HTERT RPE-1 (cell line): ENCODE measurements around the gene SERPINA12.
"Not testable (repeated sequence)": the region's sequence is repeated elsewhere in the genome, so short reads cannot be mapped to it uniquely, and the experiment has no call there.

Experiments used
- in situ Hi-C: fragments of 300-500 bp; cut with MboI; formaldehyde crosslinking; loops from 4 replicates; pipeline ENCODE4 v1.14.3; 2020; ENCODE audit warnings: low sequenced_read_pairs

The SERPINA12 gene

GRCh38 chr14:94494085-94494484, 15.2 kb downstream of the SERPINA12 start:
- in situ Hi-C loops = no loop called here

GRCh38 chr14:94491511-94491910, 17.8 kb downstream of the SERPINA12 start:
- in situ Hi-C loops = no loop called here

GRCh38 chr14:94489336-94489735, 19.9 kb downstream of the SERPINA12 start:
- in situ Hi-C loops = no loop called here

GRCh38 chr14:94486883-94487282, 22.4 kb downstream of the SERPINA12 start:
- in situ Hi-C loops = no loop called here

GRCh38 chr14:94485944-94486841, 23.1 kb downstream of the SERPINA12 start:
- in situ Hi-C loops = no loop called here

GRCh38 chr14:94484481-94484880, 24.8 kb downstream of the SERPINA12 start:
- in situ Hi-C loops = no loop called here

- in situ Hi-C loops = no loop called here
Observed at GRCh38 chr14:94483729-94484275, 25.5 kb downstream of the SERPINA12 start.

GRCh38 chr14:94483071-94483451, 26.2 kb downstream of the SERPINA12 start:
- in situ Hi-C loops = no loop called here

GRCh38 chr14:94482132-94483070, 26.9 kb downstream of the SERPINA12 start:
- in situ Hi-C loops = not testable (repeated sequence)

GRCh38 chr14:94481468-94482131, 27.7 kb downstream of the SERPINA12 start:
- in situ Hi-C loops = no loop called here

GRCh38 chr14:94480809-94481208, 28.5 kb downstream of the SERPINA12 start:
- in situ Hi-C loops = no loop called here

- in situ Hi-C loops = no loop called here
Observed at GRCh38 chr14:94478420-94478819, 30.8 kb downstream of the SERPINA12 start.

GRCh38 chr14:94476023-94476422, 33.2 kb downstream of the SERPINA12 start, which contains the start of gene SERPINA9:
TSS of gene SERPINA9 (minus strand) at chr14:94476197. CDS start at chr14:94469840, 6,357 bp downstream.
- in situ Hi-C loops = no loop called here

GRCh38 chr14:94474581-94475031, 34.7 kb downstream of the SERPINA12 start:
- in situ Hi-C loops = no loop called here

GRCh38 chr14:94473666-94474410, 35.4 kb downstream of the SERPINA12 start:
- in situ Hi-C loops = no loop called here

- in situ Hi-C loops = no loop called here
Observed at GRCh38 chr14:94472842-94473241, 36.4 kb downstream of the SERPINA12 start.

GRCh38 chr14:94471045-94471444, 38.2 kb downstream of the SERPINA12 start:
- in situ Hi-C loops = no loop called here

- in situ Hi-C loops = no loop called here
Observed at GRCh38 chr14:94470311-94470710, 39.0 kb downstream of the SERPINA12 start.

- in situ Hi-C loops = no loop called here
Observed at GRCh38 chr14:94469261-94469660, 40.0 kb downstream of the SERPINA12 start.
